Activated T-cell treated with anti-CD3 and anti-CD28 coated beads for 1 hour (primary cell): ENCODE measurements around the gene CIZ1.
"Not testable (repeated sequence)": the region's sequence is repeated elsewhere in the genome, so short reads cannot be mapped to it uniquely, and the experiment has no call there.

Source experiments
- DNase-seq: peaks from one replicate; pipeline ENCODE4 v3.0.0-alpha.2; 2020; ENCODE audit warnings: low read depth

Gene CIZ1

DNA sequence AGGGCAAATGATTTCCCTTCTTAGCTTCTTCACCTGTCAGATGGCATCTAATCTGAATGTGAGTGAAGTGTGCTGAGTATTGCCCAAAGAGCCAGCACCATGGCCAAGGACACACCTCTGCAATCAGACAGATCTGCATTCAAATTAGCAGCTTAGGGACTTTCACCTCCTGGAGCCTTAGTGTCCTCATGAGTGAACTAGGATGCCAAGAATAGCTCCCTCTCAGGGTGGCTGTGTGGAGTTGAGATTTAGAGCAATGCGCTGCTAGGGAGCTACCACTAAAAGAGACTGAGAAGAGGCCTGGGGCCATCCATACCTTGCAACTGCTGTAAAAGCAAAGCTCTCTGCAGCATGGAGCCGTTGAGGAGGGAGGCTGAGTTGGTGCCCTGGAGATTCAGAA, 1.4 kb downstream of the CIZ1 start:
- no peak for DNase-seq

DNA sequence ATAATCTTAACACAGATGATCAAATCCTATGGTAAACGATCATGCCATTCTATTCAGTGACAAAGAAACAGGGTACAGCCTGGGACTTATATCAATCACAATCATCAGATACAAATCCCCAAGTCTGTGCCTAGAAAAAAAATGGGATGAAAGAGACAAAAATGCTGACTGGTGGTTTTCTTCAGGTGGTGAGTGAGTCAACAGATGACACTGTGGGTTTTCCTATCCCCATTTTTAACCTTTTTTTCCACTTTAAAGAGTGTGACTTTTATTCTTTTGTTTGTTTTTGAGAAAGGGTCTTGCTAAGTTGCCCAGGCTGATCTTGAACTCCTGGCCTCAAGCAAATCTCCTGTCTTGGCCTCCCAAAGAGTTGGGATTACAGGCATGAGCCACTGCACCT, 3.2 kb downstream of the CIZ1 start:
- no peak for DNase-seq

DNA sequence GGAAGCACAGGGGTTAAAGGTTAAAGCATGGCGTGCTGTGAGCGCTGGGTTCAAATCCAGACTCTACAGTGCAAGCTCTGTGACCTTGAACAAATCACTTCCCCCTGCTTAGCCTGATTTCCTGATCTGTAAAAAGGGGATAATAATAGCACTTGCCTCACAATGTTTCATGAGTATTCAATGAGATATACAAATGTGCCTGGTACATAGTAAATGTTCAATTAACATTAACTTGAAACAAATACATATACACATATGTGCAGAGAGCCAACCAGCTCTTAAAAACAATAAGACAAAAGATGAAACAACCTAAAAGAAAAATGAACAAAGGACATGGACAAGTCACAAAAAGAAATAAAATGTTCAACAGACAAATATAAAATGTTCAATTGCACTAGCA, 4.0 kb downstream of the CIZ1 start:
- DNase-seq: no peak

DNA sequence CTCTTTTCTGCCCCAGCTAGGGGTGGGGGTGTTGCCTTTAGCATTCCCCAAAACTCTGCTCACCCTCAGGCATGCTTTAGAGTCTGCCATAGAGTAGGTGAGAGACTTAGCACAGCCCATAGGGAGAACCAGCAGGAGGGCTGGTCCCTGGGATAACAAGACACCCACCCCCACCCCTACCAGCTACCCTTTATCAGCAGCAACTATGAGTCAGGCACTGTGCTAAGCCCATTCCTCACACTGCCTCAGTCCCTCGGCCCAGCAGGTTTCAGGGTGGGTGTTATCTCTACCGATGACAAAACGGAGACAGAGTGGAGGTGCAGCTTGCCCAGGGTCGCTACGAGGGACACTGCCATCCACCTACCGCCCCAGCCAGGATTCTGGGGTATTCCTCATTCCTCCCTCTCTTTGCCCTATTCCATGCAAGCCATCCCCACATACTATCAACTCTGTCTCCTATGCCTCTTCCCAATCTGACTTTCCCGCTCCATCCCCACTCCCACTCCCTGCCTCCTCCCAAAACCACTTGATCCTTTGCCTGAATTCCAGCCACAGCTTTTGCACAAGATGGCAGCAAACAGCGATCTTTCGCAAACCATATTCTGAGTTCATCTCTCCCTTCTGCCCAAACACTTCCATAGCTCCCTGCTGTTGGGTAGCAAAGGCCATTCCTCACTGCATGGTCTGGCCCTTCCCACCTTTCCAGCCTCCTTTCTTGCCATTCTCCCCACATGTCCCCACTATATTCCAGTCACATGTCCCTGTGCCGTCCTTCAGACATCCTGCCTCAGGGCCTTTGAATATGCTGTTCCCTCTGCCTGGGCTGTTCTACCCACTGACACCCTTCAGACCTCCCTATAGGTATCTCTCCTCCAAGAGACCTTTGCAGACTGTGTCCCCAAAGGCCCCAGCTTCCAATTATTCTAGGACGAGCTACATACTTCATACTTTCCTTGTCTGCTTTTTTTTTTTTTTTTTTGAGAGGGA, 5.1 kb downstream of the CIZ1 start:
- no peak for DNase-seq

DNA sequence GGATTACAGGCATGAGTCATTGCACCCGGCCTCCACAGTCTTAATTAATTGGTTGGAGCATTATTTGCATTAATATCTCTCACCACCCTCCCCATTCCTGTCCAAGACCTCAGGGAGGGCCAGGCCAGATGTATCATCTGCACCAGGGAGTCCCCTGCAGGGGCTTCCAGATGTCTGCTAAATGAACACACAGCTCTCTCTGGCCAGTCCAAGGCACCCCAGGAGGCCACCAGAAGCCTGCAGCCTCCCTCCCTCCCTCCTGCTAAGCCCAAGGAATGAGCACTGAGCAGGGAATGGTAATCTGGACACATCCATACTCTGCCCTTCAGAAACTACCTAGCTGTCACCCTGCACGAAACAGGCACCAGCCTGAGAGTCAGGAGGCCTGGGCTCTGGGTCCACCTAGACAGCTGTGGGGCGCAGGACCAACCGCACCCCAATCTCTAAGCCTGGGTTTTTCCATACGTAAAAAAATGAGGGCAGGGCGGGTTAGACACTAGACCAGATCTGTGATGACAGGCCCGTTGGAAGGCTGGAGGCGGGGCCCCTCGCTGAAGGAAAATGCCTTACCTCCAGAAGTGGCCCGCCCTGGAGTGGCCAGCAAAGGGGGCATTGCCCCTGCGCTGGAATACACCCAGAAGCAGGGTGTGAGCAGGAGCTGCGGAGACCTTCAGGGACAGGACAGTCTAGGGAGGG, 8.3 kb downstream of the CIZ1 start:
- no peak for DNase-seq

DNA sequence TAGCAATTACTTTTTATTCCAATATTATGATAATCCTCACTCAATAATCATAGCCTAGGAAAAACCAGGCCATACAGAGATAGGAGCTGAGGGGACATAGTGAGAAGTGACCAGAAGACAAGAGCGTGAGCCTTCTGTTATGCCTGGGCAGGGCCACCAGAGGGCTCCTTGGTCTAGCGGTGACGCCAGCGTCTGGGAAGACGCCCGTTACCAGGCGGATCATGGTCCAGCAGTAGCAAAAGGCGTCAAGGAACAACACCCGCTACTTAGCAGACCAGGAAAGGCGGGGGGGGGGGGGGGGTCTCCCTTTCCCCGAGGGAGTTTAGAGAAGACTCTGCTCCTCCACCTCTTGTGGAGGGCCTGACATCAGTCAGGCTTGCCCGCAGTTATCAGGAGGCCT, 9.9 kb downstream of the CIZ1 start:
- DNase-seq: not testable (repeated sequence)

DNA sequence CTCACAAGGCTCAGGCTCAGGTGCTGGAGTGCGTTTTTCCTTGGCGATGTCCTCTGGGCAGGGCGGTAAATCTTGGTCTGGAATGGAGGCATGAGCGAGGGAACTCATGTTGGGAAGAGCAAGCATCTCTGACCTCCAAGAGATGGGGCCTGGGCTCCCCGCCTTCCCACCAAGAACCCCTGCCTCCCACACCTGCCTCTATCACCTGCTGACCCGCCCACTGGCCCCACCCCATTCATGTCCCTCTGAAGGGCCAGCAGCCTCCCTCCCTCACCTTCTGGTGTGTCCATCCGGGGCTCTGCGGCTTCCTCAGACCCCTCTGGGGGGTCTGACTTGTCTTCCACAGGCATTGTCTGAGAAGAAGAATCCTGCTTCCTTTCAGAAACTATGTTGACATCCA, 10.9 kb downstream of the CIZ1 start:
- DNase-seq: no peak

DNA sequence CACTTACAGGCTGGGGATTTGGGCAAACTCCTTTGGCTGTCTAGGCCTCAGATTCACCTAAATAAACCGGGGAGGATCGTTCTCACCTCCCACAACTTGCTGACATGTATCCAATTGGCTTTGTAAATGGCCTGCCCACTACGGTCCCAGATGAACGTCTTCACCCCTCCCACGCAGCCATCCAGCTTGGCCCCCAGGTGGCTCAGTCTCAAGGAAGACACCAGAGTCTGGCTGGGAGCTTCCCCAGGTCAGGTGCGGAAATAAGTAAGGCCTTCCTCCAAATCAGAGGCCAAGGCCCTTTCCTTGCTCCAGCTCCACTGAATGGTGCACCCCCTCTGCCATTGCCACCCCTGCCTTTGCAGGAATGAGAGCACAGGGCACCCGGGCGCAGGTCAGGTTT, 11.4 kb downstream of the CIZ1 start:
- no peak for DNase-seq

DNA sequence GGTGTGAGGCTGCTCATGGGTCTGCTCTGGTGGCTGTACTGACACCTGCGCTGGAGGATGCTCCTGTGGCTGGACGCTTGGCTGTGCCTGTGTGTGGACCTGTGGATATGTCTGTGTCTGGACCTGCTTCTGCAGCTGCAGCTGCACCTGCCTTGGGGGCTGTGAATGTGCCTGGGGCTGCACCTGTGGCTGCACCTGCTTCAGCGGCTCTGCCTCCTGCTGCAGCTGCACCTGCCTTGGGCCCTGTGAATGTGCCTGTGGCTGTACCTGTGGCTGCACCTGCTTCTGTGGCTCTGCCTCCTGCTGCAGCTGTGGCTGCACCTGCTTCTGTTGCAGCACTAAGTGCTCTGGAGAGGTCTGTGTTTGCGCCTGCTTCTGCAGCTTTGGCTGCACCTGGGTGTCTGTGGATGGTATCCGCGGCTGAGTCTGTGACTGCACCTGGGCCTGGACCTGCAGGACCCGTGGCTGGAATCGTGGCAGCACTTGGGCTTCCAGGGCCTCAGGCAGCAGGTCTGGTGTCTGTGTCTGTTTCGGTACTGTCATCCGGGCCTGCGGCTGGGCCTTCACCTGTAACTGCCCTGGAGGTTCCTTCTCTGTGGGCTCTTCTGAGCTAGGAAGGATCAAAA, 12.5 kb downstream of the CIZ1 start:
- DNase-seq: no peak

DNA sequence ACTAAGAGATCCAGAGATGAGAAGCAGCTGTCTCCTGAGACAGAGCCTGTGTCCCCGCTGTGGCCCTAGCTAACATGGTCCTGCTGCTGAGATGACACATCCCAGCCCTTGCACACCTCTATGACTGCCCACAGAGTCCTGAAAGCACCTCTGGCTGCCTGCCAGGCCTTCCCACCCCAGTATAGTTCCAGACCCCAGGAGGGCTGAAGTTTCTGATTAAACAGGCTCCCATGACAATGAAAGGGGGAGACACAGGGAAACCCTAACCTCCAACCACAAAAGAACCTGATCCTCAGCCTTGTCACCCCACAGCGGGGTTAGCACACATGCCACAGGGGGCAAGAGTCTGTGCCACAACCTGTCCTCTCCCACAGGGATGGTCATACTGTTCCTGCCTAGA, 15.6 kb downstream of the CIZ1 start:
- DNase-seq: no peak

DNA sequence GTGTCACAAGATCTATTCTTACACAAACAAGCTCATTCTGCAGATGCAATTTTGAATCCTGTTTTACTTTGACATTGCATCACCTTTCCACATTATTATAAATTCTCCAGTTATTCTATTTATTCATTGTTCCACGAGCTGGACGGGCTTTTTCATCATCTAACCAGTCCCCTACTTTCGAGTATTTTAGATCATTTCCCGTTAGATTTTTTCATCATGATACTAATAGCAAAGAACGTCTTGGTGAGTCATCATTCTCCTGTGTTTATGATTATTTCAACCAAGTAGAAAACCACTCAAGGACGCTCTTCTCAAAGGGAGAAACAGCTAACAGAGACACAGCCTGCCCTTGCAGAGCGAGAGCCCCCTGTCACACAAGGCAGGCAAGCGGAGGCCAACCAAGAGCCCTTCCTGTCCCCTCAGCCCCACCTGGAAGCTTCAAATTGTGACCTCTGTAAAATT, 16.2 kb downstream of the CIZ1 start:
- DNase-seq: no peak

DNA sequence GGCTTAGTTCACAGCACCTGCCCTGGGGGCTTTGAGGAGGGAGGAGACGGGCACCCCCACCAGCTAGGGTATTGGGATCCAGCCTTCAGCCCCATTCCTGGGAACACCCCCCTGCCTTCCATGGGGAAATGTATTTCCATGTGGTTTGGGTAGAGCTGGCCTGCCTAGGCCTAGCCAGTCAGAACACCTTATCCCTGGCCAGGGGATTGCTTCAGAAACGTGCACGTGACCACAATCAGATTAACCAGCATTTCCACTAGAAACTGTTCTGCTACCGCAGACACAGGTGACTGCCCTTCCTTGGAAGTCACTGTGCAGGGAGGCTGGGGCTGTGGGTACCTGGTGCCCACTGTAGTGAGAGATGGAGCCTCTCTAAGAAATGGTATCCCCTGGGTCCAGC, 17.3 kb downstream of the CIZ1 start:
- no peak for DNase-seq

DNA sequence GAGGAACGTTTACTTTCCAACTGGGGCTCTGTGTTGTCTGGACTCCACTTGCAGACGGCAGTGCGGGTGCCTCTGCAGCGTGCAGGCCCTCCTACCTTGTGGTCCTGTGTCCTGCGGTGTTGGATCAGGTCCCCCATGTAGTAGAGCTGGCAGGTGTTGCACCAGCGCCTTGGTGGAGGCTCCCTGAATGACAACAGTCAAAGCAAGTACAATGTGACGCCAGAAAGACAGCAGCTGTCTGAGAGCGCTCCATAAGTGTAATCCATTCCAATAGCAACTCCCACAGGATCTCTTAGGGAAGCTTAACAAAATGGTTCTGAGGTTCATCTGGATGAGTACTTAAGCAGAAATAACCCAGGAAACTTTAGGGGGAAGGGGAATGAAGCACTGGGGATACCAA, 21.4 kb downstream of the CIZ1 start:
- no peak for DNase-seq

DNA sequence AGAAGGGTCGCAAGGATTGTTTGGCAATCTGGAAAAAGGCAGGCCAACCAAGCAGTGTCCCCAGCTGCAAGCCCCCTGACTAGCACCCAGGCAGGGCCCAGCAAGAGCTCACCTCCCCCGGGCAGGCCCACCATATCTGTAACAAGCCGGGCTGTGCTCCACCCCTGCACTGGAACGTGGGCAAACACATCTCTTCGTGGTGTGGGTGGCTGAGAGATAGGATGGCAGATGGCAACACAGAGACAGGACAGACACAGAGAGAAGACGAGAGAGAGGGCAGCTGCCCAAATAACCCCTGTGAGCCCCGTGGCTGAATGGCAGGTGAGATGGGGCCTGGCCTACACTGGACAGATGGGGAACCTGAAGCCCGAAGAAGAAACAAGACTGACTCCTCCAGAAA, 21.9 kb downstream of the CIZ1 start:
- DNase-seq: no peak

DNA sequence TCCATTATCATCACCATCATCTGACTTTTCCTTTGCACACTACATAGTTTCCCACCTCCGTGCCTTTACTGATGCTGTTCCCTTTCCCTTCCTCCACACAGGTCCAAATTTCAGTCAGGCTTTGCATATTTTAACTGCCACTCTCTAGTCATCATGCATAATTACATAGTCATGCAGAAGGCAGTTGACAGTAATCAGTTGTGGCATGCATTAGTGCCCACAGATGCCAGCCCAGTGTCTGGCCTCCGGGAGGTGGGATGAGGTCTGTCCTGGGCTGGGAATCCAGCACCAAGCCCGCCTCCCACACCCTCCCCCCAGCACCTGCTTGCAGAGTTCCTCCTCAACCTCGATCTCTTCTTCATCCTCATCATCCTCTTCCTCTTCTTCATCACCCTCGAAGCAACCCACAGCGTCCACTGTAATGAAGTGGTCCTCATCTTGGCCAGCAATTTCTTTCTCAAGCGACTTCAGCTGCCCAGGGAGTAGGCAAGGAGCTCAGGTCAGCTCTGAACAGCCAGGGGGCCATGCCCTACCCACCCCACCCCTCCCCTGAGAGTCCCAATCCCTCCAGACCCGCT, 22.6 kb downstream of the CIZ1 start:
- DNase-seq: no peak

DNA sequence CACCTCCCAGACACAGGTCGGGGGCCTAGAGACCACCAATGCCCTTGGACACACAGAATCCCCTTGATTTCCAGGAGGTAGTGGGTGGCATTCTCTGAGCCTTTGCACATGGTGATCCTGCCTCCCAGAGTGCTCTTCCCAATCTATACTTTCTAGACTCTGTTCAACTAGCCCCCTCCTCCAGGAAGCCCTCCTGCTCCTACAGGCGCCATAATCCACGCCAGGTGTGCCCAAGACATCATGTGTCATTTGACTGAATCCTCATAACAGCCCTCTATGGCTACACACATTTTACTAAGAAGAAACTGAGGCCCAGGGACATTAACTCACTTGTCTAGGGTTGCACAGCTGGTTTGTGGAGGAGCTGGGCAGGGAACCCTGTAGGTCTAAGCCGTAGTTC, 24.2 kb downstream of the CIZ1 start:
- DNase-seq: no peak

DNA sequence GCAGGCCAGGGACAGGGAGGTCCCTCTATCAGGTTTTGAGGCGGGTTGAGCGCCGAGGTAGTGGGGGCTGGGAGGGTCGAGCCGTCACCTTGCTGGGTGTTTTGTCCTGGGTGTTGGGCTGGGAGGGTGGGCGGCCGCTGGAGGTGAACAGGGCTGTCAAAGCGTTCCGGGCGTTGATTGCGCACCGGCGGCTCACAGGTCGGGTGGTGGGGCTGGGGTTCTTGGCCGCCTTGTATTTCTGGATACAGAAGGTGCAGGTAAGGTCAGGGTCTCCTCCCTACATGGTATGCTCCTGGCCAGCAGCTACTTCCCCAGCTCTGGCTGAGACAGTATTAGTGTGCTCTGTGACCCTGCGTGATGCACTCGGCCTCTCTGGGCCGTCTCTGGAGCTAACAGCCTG, 25.2 kb downstream of the CIZ1 start:
- DNase-seq: no peak

DNA sequence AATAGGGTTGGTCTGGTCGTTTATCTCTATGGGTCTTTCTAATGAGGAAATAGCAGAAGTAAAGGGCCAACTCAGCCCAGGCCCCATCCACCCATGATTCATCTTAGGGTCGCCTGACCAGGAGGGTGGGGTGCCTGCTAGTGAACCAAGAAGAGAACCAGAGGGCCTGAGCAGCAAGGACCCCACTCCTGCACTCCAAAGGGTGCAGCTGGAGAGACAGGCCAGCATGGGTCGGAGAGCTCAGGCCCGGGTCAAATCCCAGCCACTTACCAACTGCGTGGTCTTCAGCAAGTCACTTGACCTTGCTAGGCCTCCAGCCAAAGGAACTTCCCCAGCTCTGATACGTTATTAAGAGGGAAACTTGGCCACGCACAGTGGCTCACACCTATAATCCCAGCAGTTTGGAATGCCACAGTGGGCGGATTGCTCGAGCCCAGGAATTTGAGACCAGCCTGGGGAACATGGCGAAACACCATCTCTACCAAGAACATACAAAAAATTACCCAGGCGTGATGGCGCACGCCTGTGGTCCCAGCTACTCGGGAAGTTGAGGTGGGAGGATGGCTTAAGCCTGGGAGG, 27.0 kb downstream of the CIZ1 start:
- DNase-seq: no peak

DNA sequence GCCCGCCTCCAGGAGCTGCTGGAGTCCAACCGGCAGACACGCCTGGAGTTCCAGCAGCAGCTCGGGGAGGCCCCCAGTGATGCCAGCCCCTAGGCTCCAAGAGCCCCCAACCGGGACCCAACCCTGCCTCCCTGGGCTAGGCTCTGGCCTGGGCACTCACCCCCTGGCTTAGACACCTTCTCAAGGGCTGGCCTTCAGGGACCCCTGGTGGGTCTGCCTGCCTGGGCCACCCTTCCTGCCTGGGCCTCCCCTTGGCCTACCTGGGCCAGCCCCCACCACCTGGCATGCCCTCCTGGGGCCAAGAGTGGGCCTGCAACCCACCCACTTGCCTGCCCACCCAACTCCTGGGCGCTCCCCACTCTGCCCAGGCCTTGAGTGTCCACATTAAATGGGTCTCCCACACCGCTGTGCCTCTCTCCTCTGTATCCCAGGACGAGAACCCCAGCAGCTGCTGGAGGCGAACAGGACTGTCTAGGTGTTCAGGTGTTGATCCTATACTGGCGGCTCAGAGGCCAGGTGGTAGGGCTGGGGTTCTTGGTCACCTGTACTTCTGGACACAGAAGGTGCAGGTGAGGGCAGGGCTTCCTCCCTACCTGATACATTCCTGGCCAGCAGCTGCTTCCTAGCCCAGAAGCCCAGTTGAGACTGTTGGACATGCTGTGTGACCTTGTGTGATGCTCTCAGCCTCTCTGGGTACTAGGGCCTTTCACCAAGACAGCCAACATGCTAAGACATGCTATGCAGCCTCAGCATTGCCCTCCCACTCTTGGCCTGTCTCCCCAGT, 27.7 kb downstream of the CIZ1 start:
- no peak for DNase-seq

DNA sequence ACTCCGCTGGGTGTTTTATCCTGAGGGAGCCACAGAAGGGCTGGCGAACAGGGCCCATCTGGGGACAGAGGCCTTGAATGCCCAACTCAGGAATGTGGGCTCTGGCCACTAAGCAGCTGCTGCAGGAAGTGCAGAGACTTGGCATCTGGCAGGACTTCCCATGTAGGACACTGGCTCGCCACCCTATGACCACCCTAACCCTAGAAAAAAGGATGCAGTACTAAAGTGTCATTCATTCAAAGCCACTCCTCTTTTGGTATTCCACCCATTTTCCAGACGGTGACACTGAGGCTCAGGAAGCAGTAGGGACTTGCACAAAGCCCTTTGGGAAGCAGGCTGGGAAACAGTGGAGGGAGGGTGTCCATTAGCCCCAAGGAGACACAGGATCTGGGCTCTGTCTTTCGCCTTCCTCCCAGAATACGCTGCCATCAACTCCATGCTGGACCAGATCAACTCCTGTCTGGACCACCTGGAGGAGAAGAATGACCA, 28.3 kb downstream of the CIZ1 start:
- no peak for DNase-seq
